ENCODE data around the gene TRMU. TPM values are rescaled to one million over a fixed set of nuclear protein-coding genes. Genes with fewer than 3 reads are reported as not detected.

TRMU gene
- total RNA-seq, 2 experiments from 2014 or later = 87.2 to 98.1 TPM

- intact Hi-C loops (cut with micrococcal nuclease) = loop anchor here (2.0 kb wide), 1 partner anchor 193 kb away; no protein-coding TSS in a partner anchor
- no peak for ATAC-seq
- H3K27ac Mint-ChIP-seq = no peak overlapping the region
- H3K36me3 Mint-ChIP-seq (ENCODE audit: low read depth) = peaks cover 35% of the 10 kb centered on the region
- no peak for TF ChIP-seq CTCF (IDR thresholded peaks at IDR 0.05)
- H3K27me3 Mint-ChIP-seq = no peaks in the 10 kb centered on the region
- CTCF ChIA-PET = interaction anchor here (0.7 to 3.1 kb wide), 6 partner anchors 21 to 322 kb away, joined by 3 to 23 read pairs (median 4); no protein-coding TSS in a partner anchor
- DNase-seq = no peak
- peaks cover 3% of the 10 kb centered on the region for H3K4me1 Mint-ChIP-seq (ENCODE audit: low read depth)
- H3K9me3 Mint-ChIP-seq = no peaks in the 10 kb centered on the region
- POLR2A ChIA-PET = no interaction called here
- no peak overlapping the region for H3K4me3 Mint-ChIP-seq
Measured at GRCh38 chr22:46315976-46316375, 19.5 kb upstream of the TRMU start.

- ATAC-seq (no peak), DNase-seq (no peak)
- Mint-ChIP-seq H3K27ac (no peak overlapping the region), H3K36me3 (ENCODE audit: low read depth) (peaks cover 32% of the 10 kb centered on the region), H3K9me3 (no peaks in the 10 kb centered on the region), H3K27me3 (no peaks in the 10 kb centered on the region), H3K4me3 (no peak overlapping the region), H3K4me1 (ENCODE audit: low read depth) (no peaks in the 10 kb centered on the region)
- CTCF ChIA-PET = interaction anchor here (1.0 to 2.4 kb wide), 2 partner anchors 17 to 195 kb away, joined by 3 to 8 read pairs; no protein-coding TSS in a partner anchor
- intact Hi-C loops (cut with micrococcal nuclease) = no loop called here
- POLR2A ChIA-PET = no interaction called here
- no peak for TF ChIP-seq CTCF (IDR thresholded peaks at IDR 0.05)
Measured at GRCh38 chr22:46317646-46318045, 17.9 kb upstream of the TRMU start.

- DNase-seq (no peak), ATAC-seq (no peak)
- POLR2A ChIA-PET = no interaction called here
- Mint-ChIP-seq H3K4me3 (no peak overlapping the region), H3K4me1 (ENCODE audit: low read depth) (no peaks in the 10 kb centered on the region), H3K36me3 (ENCODE audit: low read depth) (peaks cover 36% of the 10 kb centered on the region), H3K9me3 (no peaks in the 10 kb centered on the region), H3K27ac (no peak overlapping the region), H3K27me3 (no peaks in the 10 kb centered on the region)
- CTCF ChIA-PET = interaction anchor here (2.4 kb wide), 1 partner anchor 196 kb away, joined by 8 read pairs; no protein-coding TSS in a partner anchor
- intact Hi-C loops (cut with micrococcal nuclease) = no loop called here
- TF ChIP-seq CTCF (IDR thresholded peaks at IDR 0.05) = no peak
Measured at GRCh38 chr22:46318576-46318975, 16.9 kb upstream of the TRMU start.

- ChIA-PET POLR2A (no interaction called here), CTCF (interaction anchor here (2.4 kb wide), 1 partner anchor 197 kb away, joined by 8 read pairs; no protein-coding TSS in a partner anchor)
- ATAC-seq = no peak
- Mint-ChIP-seq H3K4me3 (no peak overlapping the region), H3K9me3 (no peaks in the 10 kb centered on the region), H3K27ac (no peak overlapping the region), H3K4me1 (ENCODE audit: low read depth) (no peaks in the 10 kb centered on the region), H3K36me3 (ENCODE audit: low read depth) (peaks cover 35% of the 10 kb centered on the region), H3K27me3 (no peaks in the 10 kb centered on the region)
- no peak for DNase-seq
- no peak for TF ChIP-seq CTCF (IDR thresholded peaks at IDR 0.05)
- intact Hi-C loops (cut with micrococcal nuclease) = no loop called here
Measured at GRCh38 chr22:46319319-46319718, 16.2 kb upstream of the TRMU start.

GRCh38 chr22:46320166-46320710, 15.3 kb upstream of the TRMU start:
- Mint-ChIP-seq H3K36me3 (ENCODE audit: low read depth) (peaks cover 35% of the 10 kb centered on the region), H3K4me1 (ENCODE audit: low read depth) (no peaks in the 10 kb centered on the region), H3K4me3 (no peak overlapping the region), H3K27me3 (no peaks in the 10 kb centered on the region), H3K27ac (no peak overlapping the region), H3K9me3 (no peaks in the 10 kb centered on the region)
- CTCF ChIA-PET = no interaction called here
- ATAC-seq = no peak
- DNase-seq = no peak
- no peak for TF ChIP-seq CTCF (IDR thresholded peaks at IDR 0.05)
- intact Hi-C loops (cut with micrococcal nuclease) = no loop called here
- POLR2A ChIA-PET = no interaction called here
